Gastrocnemius medialis (tissue), 4 donors: ENCODE data around the gene GPR68. TPM values are rescaled to one million over a fixed set of nuclear protein-coding genes. Genes with fewer than 3 reads are reported as not detected.
"Not testable (repeated sequence)": the region's sequence is repeated elsewhere in the genome, so short reads cannot be mapped to it uniquely, and the experiment has no call there.

Experiments
- ATAC-seq, 2 donors: fragments of 150-250 bp; one replicate each; pipeline ENCODE4 v1.9.1; 2016
- DNase-seq, 2 donors: peaks; one replicate each; pipeline ENCODE4 v3.0.0-alpha.2; 2019
- H3K27ac ChIP-seq, 4 donors: fragments of 200-600 bp; sonication (generic); 1 replicate in 1 of 4; 2 replicates in 3 of 4; pipeline ENCODE4 v1.5.1; 2016 to 2018; ENCODE audit warnings: mild to moderate bottlenecking in 2 of 4, moderate library complexity in 1 of 4
- H3K27me3 ChIP-seq, 3 donors: fragments of 200-600 bp; sonication (generic) in 2 of 3; 1 replicate in 1 of 3; 2 replicates in 2 of 3; pipeline versions ENCODE4 v1.5.1 to v1.6.0; 2016 to 2019; ENCODE audit warnings: mild to moderate bottlenecking in 1 of 3, moderate library complexity in 1 of 3
- H3K36me3 ChIP-seq, 2 donors: fragments of 200-600 bp; sonication (generic) in 1 of 2; one replicate each; pipeline ENCODE4 v1.5.1; 2017 to 2018
- H3K4me1 ChIP-seq, 2 donors: fragments of 200-600 bp; sonication (generic) in 1 of 2; one replicate each; pipeline ENCODE4 v1.5.1; 2016 to 2017; ENCODE audit warnings: mild to moderate bottlenecking in 2 of 2
- H3K4me3 ChIP-seq, 4 donors: fragments of 200-600 bp; sonication (generic) in 3 of 4; 1 replicate in 1 of 4; 2 replicates in 3 of 4; pipeline ENCODE4 v1.5.1; 2016 to 2019; ENCODE audit warnings: mild to moderate bottlenecking in 2 of 4
- H3K9me3 ChIP-seq, 3 donors: fragments of 200-600 bp; sonication (generic) in 2 of 3; 1 replicate in 1 of 3; 2 replicates in 2 of 3; pipeline ENCODE4 v1.5.1; 2016 to 2019
- CTCF ChIP-seq, 5 experiments: fragments of 450-650 bp in 3 of 5; fragments of 200-600 bp in 2 of 5; sonication (generic) in 2 of 5; IDR thresholded peaks in 4 of 5; conservative IDR thresholded peaks in 1 of 5; 1 replicate in 4 of 5; 2 replicates in 1 of 5; pipeline ENCODE4 v1.5.1; 2016 to 2019; ENCODE audit warnings: antibody characterized with exemption in 5 of 5, mild to moderate bottlenecking in 3 of 5, moderate library complexity in 3 of 5
- POLR2A ChIP-seq, 2 donors: fragments of 450-650 bp; IDR thresholded peaks; one replicate each; pipeline ENCODE4 v1.6.1; 2017; ENCODE audit warnings: antibody characterized with exemption in 2 of 2, mild to moderate bottlenecking in 2 of 2, moderate library complexity in 2 of 2
- in situ Hi-C, 4 donors: fragments of 200-750 bp; cut with MboI; loops; one replicate each; pipeline versions ENCODE4 v1.15.0 to v1.8.0; 2017; ENCODE audit warnings: low sequenced_read_pairs in 4 of 4
- intact Hi-C: fragments of 100-400 bp; cut with DNase I; formaldehyde crosslinking; loops from one replicate; pipeline ENCODE4 v1.15.1; 2023; ENCODE audit warnings: low total_unique reads
- total RNA-seq, 4 donors: library from RNA; depleted of rRNA; stranded (reverse); fragments of >200 nt; gene quantifications; one replicate each; pipeline versions ENCODE4 v1.1.0 to v1.2.3, GENCODE V29; 2016

GPR68 gene
- total RNA-seq, 4 donors from 2014 or later = 0.07 TPM; not detected in 3

GRCh38 chr14:91205459-91205858 lies 39.0 kb downstream of the GPR68 start:
- Histone ChIP-seq H3K4me3 (no peak overlapping the region), H3K36me3 (peaks cover 0 to 85% of the 10 kb centered on the region in 2 donors), H3K9me3 (no peaks in the 10 kb centered on the region), H3K27me3 (no peaks in the 10 kb centered on the region), H3K27ac (no peak overlapping the region), H3K4me1 (peaks cover 3% of the 10 kb centered on the region in 2 donors)
- intact Hi-C loops = no loop called here
- no peak for ATAC-seq
- TF ChIP-seq POLR2A (IDR thresholded peaks at IDR 0.05) (no peak), CTCF (IDR thresholded peaks at IDR 0.05 in 4 of 5, conservative IDR thresholded peaks at IDR 0.05 in 1 of 5) (no peak)
- no peak for DNase-seq
- in situ Hi-C loops = no loop called here

- H3K4me1 ChIP-seq = peaks cover 3% of the 10 kb centered on the region in 2 donors
- no peak for ATAC-seq
- H3K9me3 ChIP-seq = no peaks in the 10 kb centered on the region
- H3K27me3 ChIP-seq = no peaks in the 10 kb centered on the region
- TF ChIP-seq POLR2A (IDR thresholded peaks at IDR 0.05) (no peak), CTCF (IDR thresholded peaks at IDR 0.05 in 4 of 5, conservative IDR thresholded peaks at IDR 0.05 in 1 of 5) (no peak)
- H3K27ac ChIP-seq = no peak overlapping the region
- intact Hi-C loops = no loop called here
- in situ Hi-C loops = no loop called here
- H3K4me3 ChIP-seq = no peak overlapping the region
- no peak for DNase-seq
- H3K36me3 ChIP-seq = peaks cover 0 to 85% of the 10 kb centered on the region in 2 donors
These were observed 39.8 kb downstream of the GPR68 start for GRCh38 chr14:91204657-91205056.

GRCh38 chr14:91202234-91202974 lies 42.1 kb downstream of the GPR68 start:
- Histone ChIP-seq H3K27ac (peak overlapping the region in 1 of 4 donors; percentile 48), H3K4me3 (no peak overlapping the region), H3K36me3 (peaks cover 0 to 82% of the 10 kb centered on the region in 2 donors), H3K9me3 (no peaks in the 10 kb centered on the region), H3K27me3 (no peaks in the 10 kb centered on the region), H3K4me1 (peaks cover 3% of the 10 kb centered on the region in 2 donors)
- in situ Hi-C loops (no loop called here), intact Hi-C loops (no loop called here)
- TF ChIP-seq POLR2A (IDR thresholded peaks at IDR 0.05) (no peak), CTCF (IDR thresholded peaks at IDR 0.05 in 4 of 5, conservative IDR thresholded peaks at IDR 0.05 in 1 of 5) (no peak)
- DNase-seq = peak in 1 of 2 donors; percentile 32
- no peak for ATAC-seq

GRCh38 chr14:91200802-91201201 lies 43.7 kb downstream of the GPR68 start:
- DNase-seq = not testable (repeated sequence)

GRCh38 chr14:91197631-91198030 lies 46.9 kb downstream of the GPR68 start:
- DNase-seq (no peak), ATAC-seq (no peak)
- H3K36me3 ChIP-seq = peaks cover 0 to 55% of the 10 kb centered on the region in 2 donors
- no peak for TF ChIP-seq POLR2A (IDR thresholded peaks at IDR 0.05)
- TF ChIP-seq CTCF (IDR thresholded peaks at IDR 0.05 in 4 of 5, conservative IDR thresholded peaks at IDR 0.05 in 1 of 5) = no peak
- peaks cover 3% of the 10 kb centered on the region in 2 donors for H3K4me1 ChIP-seq
- peak overlapping the region in 2 of 4 donors; percentile 31 to 46 for H3K27ac ChIP-seq
- in situ Hi-C loops (loop anchor here in 1 of 4 donors (25.0 kb wide), 1 partner anchor 90 kb away; no protein-coding TSS in a partner anchor), intact Hi-C loops (no loop called here)
- H3K4me3 ChIP-seq = no peak overlapping the region
- no peaks in the 10 kb centered on the region for H3K27me3 ChIP-seq
- no peaks in the 10 kb centered on the region for H3K9me3 ChIP-seq

More at GRCh38 chr14:91200802-91201201, 43.7 kb downstream of the GPR68 start:
- H3K4me3 ChIP-seq, H3K4me1 ChIP-seq, intact Hi-C loops, H3K27ac ChIP-seq, ATAC-seq, H3K27me3 ChIP-seq, in situ Hi-C loops, H3K9me3 ChIP-seq: not testable (repeated sequence)
- peaks cover 0 to 79% of the 10 kb centered on the region in 2 donors for H3K36me3 ChIP-seq
